ENCODE data around the gene POLN. TPM values are rescaled to one million over a fixed set of nuclear protein-coding genes. Genes with fewer than 3 reads are reported as not detected.

Gene POLN
- 0.65 and 0.96 TPM in 2 replicates for total RNA-seq

DNA sequence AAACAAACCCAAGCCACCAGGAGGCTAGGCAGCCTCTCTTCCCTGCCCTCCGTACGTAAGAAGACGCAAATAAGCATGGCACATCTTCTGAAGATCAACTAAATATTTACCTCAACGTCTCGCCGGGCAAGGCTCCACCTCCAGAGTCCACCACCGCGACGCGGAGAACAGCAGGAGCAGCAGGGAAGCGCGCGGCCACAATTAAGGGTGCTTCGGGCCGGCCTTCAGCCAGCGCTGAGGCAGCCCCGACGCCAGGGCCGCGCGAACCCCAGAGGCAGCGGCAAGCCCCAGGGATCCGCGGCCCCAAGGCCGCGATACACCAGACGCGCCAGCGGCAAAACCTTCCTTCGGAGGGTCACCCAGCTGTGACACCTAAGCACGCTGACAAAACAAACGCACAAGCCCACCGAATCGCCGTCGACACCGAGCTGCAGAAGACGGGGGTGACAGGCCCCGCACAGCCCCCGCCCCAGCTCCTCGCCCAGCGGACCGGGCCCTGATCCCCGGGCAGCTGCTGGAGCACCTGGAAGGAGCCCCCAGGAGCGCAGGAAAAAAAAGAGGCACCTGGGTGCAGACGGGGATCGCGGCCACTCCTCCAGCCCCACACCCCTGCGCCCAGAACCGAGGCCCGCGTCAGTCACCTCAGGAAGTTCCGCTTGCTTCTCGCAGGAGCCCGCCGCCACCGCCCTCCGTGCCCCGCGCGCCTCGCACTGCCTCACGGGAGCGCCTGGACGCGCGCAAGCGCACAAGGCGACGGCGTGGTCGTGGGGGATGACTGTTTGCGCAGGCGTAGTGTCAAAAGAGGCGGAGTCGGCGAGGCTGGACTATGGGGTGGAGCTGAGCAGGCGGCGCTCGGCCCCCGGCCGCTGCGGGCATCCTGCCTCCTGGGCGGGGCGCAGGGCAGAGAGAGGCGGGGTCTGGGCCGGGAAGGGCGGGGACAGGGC, at the start of gene POLN, which contains the start of gene HAUS3:
Gene POLN (minus strand): TSS at position 712 of the 944 bp plus-strand sequence. CDS start 12,890 bp downstream, outside the sequence.
Gene HAUS3 (minus strand): TSS at position 712 of the 944 bp plus-strand sequence. CDS start 1,175 bp downstream, outside the sequence.

GRCh38 chr4:2261853-2262144, 19.9 kb upstream of the POLN start, which contains the start of gene MXD4:
TSS of gene MXD4 (minus strand) at chr4:2262109. CDS start at chr4:2261980, 129 bp downstream.

DNA sequence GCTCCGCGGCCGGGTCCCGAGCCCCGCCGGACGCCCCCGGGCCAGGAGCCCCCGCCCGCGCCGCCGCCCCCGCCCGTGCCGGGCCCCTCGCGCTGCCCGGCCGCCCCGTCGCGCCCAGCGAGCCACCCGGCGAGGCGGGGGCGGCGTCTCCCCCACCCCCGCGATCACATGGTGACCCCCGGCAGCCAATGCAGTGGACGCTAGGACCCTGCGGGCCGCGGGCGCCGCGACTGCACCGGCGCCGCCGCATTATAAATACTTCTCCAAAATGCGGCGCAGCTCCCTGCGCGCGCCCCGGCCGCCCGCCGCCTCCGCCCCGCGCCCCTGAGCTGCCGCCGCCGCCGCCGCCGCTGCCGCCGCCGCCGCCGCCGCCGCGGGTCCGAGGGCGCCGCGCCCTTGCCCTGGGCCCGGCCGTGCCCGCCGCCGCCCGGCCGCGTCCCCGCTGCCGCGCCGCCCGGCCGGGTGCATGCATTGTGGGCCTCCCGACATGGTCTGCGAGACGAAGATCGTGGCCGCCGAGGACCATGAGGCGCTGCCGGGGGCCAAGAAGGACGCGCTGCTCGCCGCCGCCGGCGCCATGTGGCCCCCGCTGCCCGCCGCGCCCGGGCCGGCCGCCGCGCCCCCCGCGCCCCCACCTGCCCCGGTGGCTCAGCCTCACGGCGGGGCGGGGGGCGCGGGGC, 182.7 kb downstream of the POLN start, which contains the start of gene NAT8L:
Gene NAT8L (plus strand): TSS at position 282 of the 680 bp plus-strand sequence. CDS start 185 bp downstream, at position 467.

Other genes with a start within 250 kb of the POLN start
- 24.8 and 25.6 TPM in 2 replicates for gene NELFA, start 233.1 kb downstream of the POLN start, total RNA-seq
- not detected in 2 replicates for gene NAT8L, start 182.8 kb downstream of the POLN start, total RNA-seq
- gene HAUS3, start within 50 bp of the POLN start, total RNA-seq: 9.1 and 27.4 TPM in 2 replicates
- 47.4 and 77.3 TPM in 2 replicates for gene MXD4, start 20.0 kb upstream of the POLN start, total RNA-seq
- gene ZFYVE28, start 176.5 kb upstream of the POLN start, total RNA-seq: 5.6 and 8.0 TPM in 2 replicates
- not detected in 2 replicates for gene CFAP99, start 176.8 kb upstream of the POLN start, total RNA-seq
- gene RNF4, start 227.0 kb upstream of the POLN start, total RNA-seq: 40.2 and 52.6 TPM in 2 replicates